GM19452 (cell line): ENCODE results near the gene PATJ.
"Not testable (repeated sequence)": the region's sequence is repeated elsewhere in the genome, so short reads cannot be mapped to it uniquely, and the experiment has no call there.

ENCODE experiments used
- ATAC-seq: cut with Tn5 transposase; IDR thresholded peaks from one replicate; pipeline ENCODE4 v1.9.1; 2021; ENCODE audit not compliant: unreplicated experiment

The PATJ gene

GRCh38 chr1:61941794-61942193 is 199.5 kb downstream of the PATJ start:
- no peak for ATAC-seq

DNA sequence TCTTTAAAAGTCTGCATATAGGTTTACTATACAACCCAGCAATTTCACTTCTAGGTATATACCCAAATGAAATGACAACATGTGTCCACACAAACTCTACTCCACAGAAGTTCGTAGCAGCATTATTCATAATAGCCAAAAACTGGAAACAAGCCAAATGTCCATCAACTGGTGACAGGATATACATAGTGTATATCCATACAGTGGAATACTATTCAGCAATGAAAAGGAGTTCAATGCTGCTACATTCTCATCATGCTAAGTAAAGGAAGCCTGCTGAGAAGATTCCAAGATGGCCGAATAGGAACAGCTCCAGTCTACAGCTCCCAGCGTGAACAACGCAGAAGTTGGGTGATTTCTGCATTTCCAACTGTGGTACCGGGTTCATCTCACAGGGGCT is 200.6 kb downstream of the PATJ start:
- ATAC-seq = no peak

DNA sequence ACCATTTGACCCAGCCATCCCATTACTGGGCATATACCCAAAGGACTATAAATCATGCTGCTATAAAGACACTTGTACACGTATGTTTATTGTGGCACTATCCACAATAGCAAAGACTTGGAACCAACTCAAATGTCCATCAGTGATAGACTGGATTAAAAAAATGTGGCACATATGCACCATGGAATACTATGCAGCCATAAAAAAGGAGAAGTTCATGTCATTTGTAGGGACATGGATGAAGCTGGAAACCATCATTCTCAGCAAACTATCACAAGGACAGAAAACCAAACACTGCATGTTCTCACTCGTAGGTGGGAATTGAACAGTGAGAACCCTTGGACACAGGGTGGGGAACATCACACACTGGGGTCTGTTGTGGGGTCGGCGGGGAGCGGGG is 206.4 kb downstream of the PATJ start:
- not testable (repeated sequence) for ATAC-seq

GRCh38 chr1:61950418-61950817 is 208.1 kb downstream of the PATJ start:
- no peak for ATAC-seq

DNA sequence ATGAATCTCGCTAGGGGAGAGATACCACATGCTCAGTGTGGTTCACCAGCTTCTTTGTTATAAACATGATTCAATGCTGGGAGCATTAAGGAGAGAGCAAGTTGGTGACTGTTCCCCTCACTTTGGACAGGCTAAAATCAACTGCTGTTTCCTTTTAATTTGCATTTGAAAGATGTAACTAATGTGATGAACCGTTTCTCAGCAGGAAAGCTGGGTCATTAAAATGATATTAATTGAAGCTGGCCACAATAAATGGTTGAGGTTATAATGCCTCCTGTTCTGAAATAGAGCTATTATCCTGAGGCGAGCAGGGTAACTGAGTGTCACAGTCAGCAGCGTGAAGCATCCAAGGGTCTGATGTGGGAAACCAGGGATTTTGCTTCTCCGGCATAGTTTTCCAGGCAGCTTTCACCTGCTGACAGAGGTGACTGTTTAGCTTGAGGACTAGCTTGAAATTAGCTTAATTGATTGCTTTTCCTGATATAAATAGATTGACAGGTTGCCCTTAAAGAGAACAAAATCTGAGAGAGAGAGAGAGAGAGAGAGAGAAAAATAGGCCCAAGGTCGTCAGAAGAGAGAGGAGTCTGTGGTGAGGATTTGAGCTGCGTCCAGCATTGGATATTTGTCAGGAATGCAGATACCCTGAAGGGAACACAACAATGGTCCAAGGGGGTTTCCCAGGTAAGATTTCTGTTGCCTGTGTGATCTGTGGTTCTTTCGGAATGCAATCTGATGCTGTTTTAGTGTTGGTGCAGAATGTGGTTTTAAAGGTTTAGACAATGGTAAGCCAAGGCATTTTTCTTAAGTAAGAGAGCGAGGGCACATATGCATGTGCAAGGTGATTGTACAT is 209.7 kb downstream of the PATJ start:
- no peak for ATAC-seq

DNA sequence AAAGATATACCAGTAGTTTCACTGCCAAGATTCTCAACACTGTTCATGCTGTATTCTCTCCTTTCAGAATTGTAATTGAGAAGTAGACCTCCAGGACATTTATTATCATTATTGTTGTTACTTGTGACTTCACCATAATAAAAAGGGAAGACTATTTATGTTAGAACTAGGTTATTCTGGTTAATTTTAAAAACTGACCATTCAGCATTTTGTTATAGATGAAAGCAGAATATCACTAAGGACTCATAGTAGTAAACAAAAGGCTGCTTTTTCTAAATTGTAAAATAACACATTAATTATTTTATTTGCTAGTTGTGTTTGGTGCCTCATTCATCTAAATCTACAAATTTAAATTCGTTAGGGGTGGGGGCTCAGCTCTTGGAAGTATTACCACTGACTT is 210.4 kb downstream of the PATJ start:
- no peak for ATAC-seq

DNA sequence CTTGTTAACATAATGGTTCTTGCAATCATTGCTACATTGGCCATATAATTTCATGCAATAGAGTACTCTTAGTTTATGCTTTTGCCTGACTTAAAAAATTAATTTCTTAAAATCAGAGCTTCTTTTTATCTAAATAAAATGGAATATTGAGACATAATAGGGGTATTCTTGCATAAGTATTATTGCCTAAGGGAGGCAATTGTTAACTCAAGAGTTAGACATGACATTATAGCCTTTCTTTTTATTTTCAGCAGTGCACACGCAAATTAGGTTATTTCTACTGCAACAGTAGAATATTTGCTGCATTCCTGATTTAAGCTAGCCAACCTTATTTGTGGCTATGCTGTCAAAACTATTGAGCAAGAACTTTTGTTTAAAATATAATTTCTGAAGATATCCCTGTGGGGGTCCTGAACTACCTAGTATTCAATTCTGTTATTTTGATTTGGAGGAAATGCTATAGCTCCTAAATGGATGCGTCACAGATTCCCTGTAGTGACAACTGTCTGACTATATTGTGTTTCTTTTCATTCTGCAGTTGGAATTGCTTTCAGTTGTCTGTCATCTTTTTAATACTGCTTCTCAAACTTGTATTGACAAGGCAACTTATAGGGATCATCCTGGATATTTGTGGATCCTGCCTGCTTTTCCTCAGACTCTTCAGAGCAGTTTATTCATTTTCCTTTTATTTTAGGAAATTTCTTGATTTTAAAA is 211.0 kb downstream of the PATJ start:
- no peak for ATAC-seq

DNA sequence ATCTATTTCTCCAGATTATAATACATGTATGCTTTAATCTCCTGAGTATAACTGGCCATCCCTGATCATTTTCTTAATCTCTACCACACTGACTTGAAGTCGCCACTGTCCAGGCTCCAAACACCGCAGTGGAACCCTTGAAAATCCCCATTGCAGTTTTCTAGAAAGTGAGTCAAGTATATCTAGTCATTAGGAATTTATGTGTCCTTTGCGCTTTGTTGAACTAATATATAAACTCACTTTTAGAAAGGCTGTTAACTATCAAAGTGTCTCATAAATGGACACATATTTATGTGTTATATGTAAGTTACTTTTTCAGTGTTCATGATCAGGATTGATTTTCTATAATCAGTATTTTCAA is 211.5 kb downstream of the PATJ start:
- no peak for ATAC-seq

GRCh38 chr1:61955261-61955660 is 213.0 kb downstream of the PATJ start:
- no peak for ATAC-seq

- ATAC-seq = no peak
Measured at GRCh38 chr1:61956016-61956645, 213.9 kb downstream of the PATJ start.

DNA sequence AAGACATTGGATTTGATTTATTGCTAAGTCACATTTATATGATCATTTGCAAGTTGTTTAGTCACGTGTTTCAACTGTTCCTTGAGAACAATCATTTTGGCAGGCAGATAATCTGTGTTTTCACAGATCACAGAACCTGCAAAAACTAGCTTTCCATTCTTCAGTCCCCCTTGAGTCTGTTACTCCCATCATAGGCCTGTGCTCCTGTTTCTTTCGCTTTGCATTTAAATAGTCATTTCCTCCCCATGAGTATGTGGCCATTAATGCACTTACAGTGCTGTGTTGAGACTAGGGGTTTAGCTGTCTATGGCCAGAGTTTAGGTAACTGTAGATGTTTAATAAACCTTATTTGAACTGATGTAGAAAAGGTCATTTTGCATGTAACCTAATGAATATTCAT is 214.5 kb downstream of the PATJ start:
- no peak for ATAC-seq

GRCh38 chr1:61961009-61961408 is 218.7 kb downstream of the PATJ start:
- no peak for ATAC-seq

DNA sequence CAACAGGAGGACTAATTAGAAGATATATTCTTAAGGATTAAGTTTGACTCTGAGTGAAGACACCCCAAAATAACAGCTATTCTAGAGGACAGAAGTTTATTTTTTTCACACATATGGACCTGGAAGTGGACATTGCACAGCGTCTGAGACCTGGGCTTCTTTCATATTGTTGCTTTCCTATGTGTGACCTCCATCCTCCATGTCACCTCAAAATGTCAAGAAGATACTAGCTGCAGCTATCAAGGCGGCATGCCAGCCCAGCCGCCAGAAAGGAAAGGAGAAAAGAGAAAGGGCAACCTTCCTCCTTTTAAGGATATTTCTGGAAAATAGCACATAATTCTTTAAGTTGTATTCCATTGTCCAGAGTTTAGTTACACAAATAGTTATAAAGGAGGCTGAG is 220.4 kb downstream of the PATJ start:
- ATAC-seq = no peak

DNA sequence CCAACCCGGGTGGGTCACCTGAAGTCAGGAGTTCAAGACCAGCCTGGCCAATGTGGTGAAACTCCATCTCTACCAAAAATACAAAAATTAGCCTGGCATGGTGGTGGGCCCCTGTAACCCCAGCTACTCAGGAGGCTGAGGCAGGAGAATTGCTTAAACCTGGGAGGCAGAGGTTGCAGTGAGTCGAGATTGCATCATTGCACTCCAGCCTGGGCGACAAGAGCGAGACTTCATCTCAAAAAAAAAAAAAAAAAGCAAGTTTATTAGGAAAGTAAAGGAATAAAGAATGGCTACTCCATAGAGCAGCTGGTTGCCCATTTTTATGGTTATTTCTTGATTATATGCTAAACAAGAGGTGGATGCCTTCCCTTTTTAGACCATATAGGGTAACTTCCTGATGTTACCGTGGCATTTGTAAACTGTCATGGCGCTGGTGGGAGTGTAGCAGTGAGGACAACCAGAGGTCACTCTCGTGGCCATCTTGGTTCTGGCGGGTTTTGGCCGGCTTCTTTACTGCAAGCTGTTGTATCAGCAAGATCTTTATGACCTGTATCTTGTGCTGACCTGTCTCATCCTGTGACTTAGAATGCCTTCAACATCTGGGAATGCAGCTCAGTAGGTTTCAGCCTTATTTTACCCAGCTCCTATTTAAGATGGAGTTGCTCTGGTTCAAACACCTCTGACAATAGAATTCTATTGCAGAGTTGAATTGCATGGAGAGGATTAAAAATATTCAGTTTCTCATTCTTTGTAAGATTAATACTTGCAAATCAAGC is 224.4 kb downstream of the PATJ start:
- ATAC-seq = not testable (repeated sequence)

DNA sequence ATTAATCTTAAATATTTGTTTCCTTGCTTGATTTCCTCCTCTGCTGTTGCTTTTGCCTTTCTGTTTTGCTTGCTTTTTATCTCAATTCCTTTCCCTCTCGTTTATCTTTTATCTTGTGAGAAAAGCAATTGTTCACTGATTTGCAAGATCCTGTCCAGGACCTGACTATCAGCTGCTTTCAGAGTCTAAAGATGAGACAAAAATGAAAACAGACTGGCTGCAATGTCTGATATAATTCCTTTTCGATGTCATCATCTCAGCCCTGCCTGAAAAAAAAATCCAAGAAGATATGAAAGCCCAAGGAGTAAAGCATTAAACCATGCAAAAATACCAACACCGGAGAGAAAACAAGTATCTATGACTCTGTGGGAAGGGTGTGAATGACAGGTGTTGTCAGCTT is 225.5 kb downstream of the PATJ start:
- ATAC-seq = no peak

DNA sequence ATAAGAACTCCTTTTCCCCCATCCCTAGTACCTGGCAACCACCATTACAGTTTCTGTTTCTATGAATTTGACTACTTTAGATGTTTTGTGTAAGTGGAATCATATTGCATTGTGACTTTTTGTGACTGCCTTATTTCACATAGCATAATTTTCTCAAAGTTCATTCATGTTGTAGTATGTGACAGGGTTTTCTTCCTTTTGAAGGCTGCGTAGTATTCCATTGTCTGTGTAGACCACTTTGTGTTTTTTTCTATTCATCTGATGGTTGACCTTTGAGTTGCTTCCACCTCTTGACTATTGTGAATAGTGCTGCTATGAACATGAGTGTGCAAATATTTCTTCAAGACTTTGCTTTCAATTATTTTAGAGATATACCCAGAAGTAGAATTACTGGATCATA is 226.6 kb downstream of the PATJ start:
- no peak for ATAC-seq

- ATAC-seq = no peak
Measured at GRCh38 chr1:61973100-61973837, 231.0 kb downstream of the PATJ start.

- ATAC-seq = no peak
Measured at GRCh38 chr1:61975638-61976037, 233.4 kb downstream of the PATJ start.

- ATAC-seq = no peak
Measured at GRCh38 chr1:61976566-61976965, 234.3 kb downstream of the PATJ start.

GRCh38 chr1:61978796-61979195 is 236.5 kb downstream of the PATJ start:
- ATAC-seq = no peak

DNA sequence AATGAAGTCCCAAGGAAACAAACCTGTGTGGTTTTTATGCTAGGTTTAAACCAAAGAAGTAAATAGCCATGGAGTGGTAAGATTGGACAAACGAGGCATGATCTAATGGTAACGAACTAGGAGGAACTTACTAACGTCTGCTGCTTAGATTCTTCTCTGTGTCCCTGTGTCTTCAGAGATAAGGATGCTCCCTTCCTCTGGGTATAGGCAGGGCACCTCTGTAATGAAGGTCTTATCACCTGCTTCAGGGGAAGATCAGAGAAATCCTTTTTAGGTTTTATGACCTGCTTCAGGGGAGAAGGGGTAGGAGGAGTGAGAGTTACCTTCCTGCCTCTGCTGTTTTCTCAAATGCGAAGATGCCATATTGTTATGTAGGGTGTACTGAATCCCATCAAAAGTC is 237.4 kb downstream of the PATJ start:
- ATAC-seq = no peak
